Spleen (tissue), 11 donors: Measurements from ENCODE around the gene CTXND1. TPM values are rescaled to one million over a fixed set of nuclear protein-coding genes. Genes with fewer than 3 reads are reported as not detected.

Experiments used
- DNase-seq: peaks from one replicate; pipeline ENCODE4 v3.0.0-alpha.2; 2020
- H3K27ac ChIP-seq, 8 donors: fragments of 200-600 bp; sonication (generic) in 7 of 8; 1 replicate in 4 of 8; 2 replicates in 4 of 8; pipeline versions ENCODE4 v1.5.0 to v1.8.0; 2016 to 2021; ENCODE audit warnings: inconsistent platforms in 4 of 8, mild to moderate bottlenecking in 4 of 8, moderate library complexity in 1 of 8
- H3K27me3 ChIP-seq, 7 donors: fragments of 200-600 bp; sonication (generic) in 6 of 7; replicated peaks in 1 of 7; 1 replicate in 4 of 7; 2 replicates in 3 of 7; pipeline versions ENCODE4 v1.5.0 to v1.8.0; 2016 to 2021; ENCODE audit warnings: inconsistent platforms in 3 of 7, mild to moderate bottlenecking in 1 of 7
- H3K36me3 ChIP-seq, 6 donors: fragments of 200-600 bp; sonication (generic) in 5 of 6; 1 replicate in 4 of 6; 2 replicates in 2 of 6; pipeline versions ENCODE4 v1.5.0 to v1.8.0; 2016 to 2021; ENCODE audit warnings: inconsistent platforms in 2 of 6
- H3K4me1 ChIP-seq, 6 donors: fragments of 200-600 bp; sonication (generic) in 5 of 6; 1 replicate in 3 of 6; 2 replicates in 3 of 6; pipeline versions ENCODE4 v1.5.0 to v1.8.0; 2016 to 2021; ENCODE audit warnings: inconsistent platforms in 3 of 6
- H3K4me3 ChIP-seq, 8 donors: fragments of 200-600 bp; sonication (generic) in 7 of 8; 1 replicate in 4 of 8; 2 replicates in 4 of 8; pipeline versions ENCODE4 v1.5.0 to v1.8.0; 2016 to 2021; ENCODE audit warnings: inconsistent platforms in 4 of 8, mild to moderate bottlenecking in 4 of 8, moderate library complexity in 2 of 8
- H3K9me3 ChIP-seq, 8 donors: fragments of 200-600 bp; sonication (generic) in 7 of 8; 1 replicate in 4 of 8; 2 replicates in 4 of 8; pipeline versions ENCODE4 v1.5.0 to v1.8.0; 2016 to 2021; ENCODE audit warnings: inconsistent platforms in 4 of 8
- CTCF ChIP-seq, 11 experiments: fragments of 200-600 bp in 7 of 11; fragments of 450-650 bp in 4 of 11; sonication (generic) in 4 of 11; IDR thresholded peaks in 8 of 11; conservative IDR thresholded peaks in 3 of 11; 1 replicate in 7 of 11; 2 replicates in 4 of 11; pipeline versions ENCODE4 v1.4.0 to v1.8.0; 2016 to 2021; ENCODE audit warnings: antibody characterized with exemption in 11 of 11, inconsistent platforms in 4 of 11, mild to moderate bottlenecking in 1 of 11
- POLR2A ChIP-seq, 3 donors: fragments of 450-650 bp; IDR thresholded peaks; one replicate each; pipeline ENCODE4 v1.5.1; 2017; ENCODE audit warnings: antibody characterized with exemption in 3 of 3, mild to moderate bottlenecking in 1 of 3
- POLR2AphosphoS5 ChIP-seq, 3 donors: sonication (generic); formaldehyde crosslinking; IDR thresholded peaks; one replicate each; pipeline ENCODE4 v1.5.1; 2017; ENCODE audit warnings: antibody characterized with exemption in 3 of 3
- WGBS, 5 donors: extraction: QIAGEN DNeasy Blood & Tissue Kit in 3 of 5; methylation state at CpG; one replicate each; pipeline versions ENCODE4 v1.1.5 to v1.1.7; 2013 to 2018; 5-methylcytosine and 5-hydroxymethylcytosine counted together
- intact Hi-C: fragments of 100-400 bp; cut with DNase I; formaldehyde crosslinking; loops from one replicate; pipeline ENCODE4 v1.15.0; 2023; ENCODE audit warnings: low total_unique reads
- polyA plus RNA-seq, 3 donors: library from polyadenylated mRNA; stranded (reverse); fragments of 200-250 nt; gene quantifications; one replicate each; pipeline ENCODE4 v1.2.1, GENCODE V29; 2013
- total RNA-seq, 7 donors: library from RNA; depleted of rRNA in 3 of 7; stranded (reverse); fragments of >200 nt in 3 of 7; fragmentation: NEBNext Ultra II Directional in 4 of 7; extraction: Animal tissue kit (Norgen Biotek cat#: 25700) in 4 of 7; gene quantifications; one replicate each; pipeline versions ENCODE4 v1.1.0 to v1.2.1, GENCODE V29; 2016 to 2021
- donor health status: healthy with polysubstance abuse.
- donor health status: DM: no; HTN: no; CAD: no; lungs with moderate emphysema.
- donor health status: DM: no; HTN: no; CAD: no.
- donor health status: Bipolar disorder and iron deficiency.
- donor health status: healthy.
- donor health status: DM: no; HTN: no; CAD: no.
- donor health status: DM: yes; HTN: yes; CAD: no.

Gene CTXND1
- total and polyA plus RNA-seq, 10 donors: 0.20 to 5.2 (median 1.4) TPM

GRCh38 chr15:80242802-80243201 is 9.2 kb downstream of the CTXND1 start:
- WGBS, 5 donors: 12 to 23% (median 15%) methylated on average over 3 of the region's 3 CpGs
- TF ChIP-seq POLR2AphosphoS5 (IDR thresholded peaks at IDR 0.05) (peak in 2 of 3 donors; percentile 55 to 61), CTCF (IDR thresholded peaks at IDR 0.05 in 8 of 11, conservative IDR thresholded peaks at IDR 0.05 in 3 of 11) (no peak)

GRCh38 chr15:80242132-80242769 is 9.8 kb downstream of the CTXND1 start:
- TF ChIP-seq CTCF (IDR thresholded peaks at IDR 0.05 in 8 of 11, conservative IDR thresholded peaks at IDR 0.05 in 3 of 11) (peak in 7 of 11 experiments; percentile 8 to 46 (median 37)), POLR2AphosphoS5 (IDR thresholded peaks at IDR 0.05) (no peak)
- 46 to 60% (median 54%) methylated on average over 11 of the region's 11 CpGs for WGBS, 5 donors
- H3K27me3 ChIP-seq: peaks cover 0 to 74% (median 4%) of the 10 kb centered on the region in 7 donors
- H3K36me3 ChIP-seq: no peaks in the 10 kb centered on the region
- no peaks in the 10 kb centered on the region for H3K9me3 ChIP-seq
- DNase-seq: no peak
- H3K27ac ChIP-seq: no peak overlapping the region
- no peak overlapping the region for H3K4me3 ChIP-seq
- H3K4me1 ChIP-seq: peaks cover 0 to 38% (median 21%) of the 10 kb centered on the region in 6 donors
- intact Hi-C loops: no loop called here

More at GRCh38 chr15:80242802-80243201, 9.2 kb downstream of the CTXND1 start:
- Histone ChIP-seq H3K36me3 (no peaks in the 10 kb centered on the region), H3K27ac (no peak overlapping the region), H3K27me3 (peaks cover 0 to 79% (median 4%) of the 10 kb centered on the region in 7 donors), H3K9me3 (no peaks in the 10 kb centered on the region), H3K4me1 (peaks cover 0 to 38% (median 21%) of the 10 kb centered on the region in 6 donors), H3K4me3 (no peak overlapping the region)
- intact Hi-C loops: no loop called here
- no peak for DNase-seq

- Histone ChIP-seq H3K4me1 (peaks cover 0 to 30% (median 18%) of the 10 kb centered on the region in 6 donors), H3K27me3 (peaks cover 0 to 70% (median 4%) of the 10 kb centered on the region in 7 donors), H3K36me3 (no peaks in the 10 kb centered on the region), H3K27ac (no peak overlapping the region), H3K4me3 (no peak overlapping the region), H3K9me3 (no peaks in the 10 kb centered on the region)
- WGBS, 5 donors: 5 to 14% (median 9%) methylated on average over 5 of the region's 5 CpGs
- no peak for DNase-seq
- TF ChIP-seq POLR2A (IDR thresholded peaks at IDR 0.05) (no peak), POLR2AphosphoS5 (IDR thresholded peaks at IDR 0.05) (peak in 1 of 3 donors; percentile 8)
- intact Hi-C loops: no loop called here
Observed at GRCh38 chr15:80241508-80241907, 10.5 kb downstream of the CTXND1 start.

GRCh38 chr15:80240276-80240675 is 11.7 kb downstream of the CTXND1 start:
- no peak for TF ChIP-seq POLR2A (IDR thresholded peaks at IDR 0.05)
- no peak for TF ChIP-seq POLR2AphosphoS5 (IDR thresholded peaks at IDR 0.05)
- TF ChIP-seq CTCF (IDR thresholded peaks at IDR 0.05 in 8 of 11, conservative IDR thresholded peaks at IDR 0.05 in 3 of 11): no peak
- H3K4me3 ChIP-seq: no peak overlapping the region
- H3K4me1 ChIP-seq: peaks cover 0 to 23% (median 17%) of the 10 kb centered on the region in 6 donors
- intact Hi-C loops: no loop called here
- H3K27ac ChIP-seq: no peak overlapping the region
- no peaks in the 10 kb centered on the region for H3K36me3 ChIP-seq
- DNase-seq: no peak
- 84 to 95% (median 89%) methylated on average over 4 of the region's 4 CpGs for WGBS, 5 donors
- no peaks in the 10 kb centered on the region for H3K9me3 ChIP-seq
- H3K27me3 ChIP-seq: peaks cover 0 to 71% (median 4%) of the 10 kb centered on the region in 7 donors
